Suprapubic skin (tissue), 4 donors: ENCODE data around the gene BICC1. TPM values are rescaled to one million over a fixed set of nuclear protein-coding genes. Genes with fewer than 3 reads are reported as not detected.
A peak's percentile ranks its signal among the peaks of the same experiment; 100 is the strongest.

Experiments
- DNase-seq, 2 donors: peaks; one replicate each; pipeline ENCODE4 v3.0.0-alpha.2; 2019; ENCODE audit warnings: low spot score in 2 of 2
- H3K27ac ChIP-seq: fragments of 200-600 bp; sonication (generic); one replicate; pipeline ENCODE4 v1.5.1; 2019
- H3K27me3 ChIP-seq: fragments of 200-600 bp; sonication (generic); one replicate; pipeline ENCODE4 v1.5.1; 2019
- H3K36me3 ChIP-seq: fragments of 200-600 bp; sonication (generic); one replicate; pipeline ENCODE4 v1.5.1; 2019
- H3K4me1 ChIP-seq: fragments of 200-600 bp; sonication (generic); one replicate; pipeline ENCODE4 v1.5.1; 2019
- H3K4me3 ChIP-seq: fragments of 200-600 bp; sonication (generic); one replicate; pipeline ENCODE4 v1.5.1; 2019; ENCODE audit warnings: mild to moderate bottlenecking
- H3K9me3 ChIP-seq: fragments of 200-600 bp; sonication (generic); one replicate; pipeline ENCODE4 v1.5.1; 2019
- EP300 ChIP-seq: sonication (generic); formaldehyde crosslinking; IDR thresholded peaks from one replicate; pipeline ENCODE4 v1.6.1; 2017; ENCODE audit warnings: antibody characterized with exemption
- POLR2A ChIP-seq, 2 donors: fragments of 450-650 bp; IDR thresholded peaks; one replicate each; pipeline ENCODE4 v1.6.1; 2017; ENCODE audit warnings: antibody characterized with exemption in 2 of 2, mild to moderate bottlenecking in 2 of 2, moderate library complexity in 2 of 2
- POLR2AphosphoS5 ChIP-seq, 3 donors: sonication (generic); formaldehyde crosslinking; IDR thresholded peaks; one replicate each; pipeline ENCODE4 v1.6.1; 2017; ENCODE audit warnings: antibody characterized with exemption in 3 of 3
- WGBS: methylation state at CpG from one replicate; pipeline ENCODE4 v1.1.5; 2018; 5-methylcytosine and 5-hydroxymethylcytosine counted together
- total RNA-seq, 4 donors: library from RNA; depleted of rRNA; stranded (reverse); fragments of >200 nt; gene quantifications; one replicate each; pipeline ENCODE4 v1.1.0, GENCODE V29; 2016
- TF ChIP-seq, protein P1 (sequence below), 2 donors: fragments of 200-600 bp in 1 of 2; fragments of 450-650 bp in 1 of 2; sonication (generic) in 1 of 2; IDR thresholded peaks; one replicate each; pipeline ENCODE4 v1.5.1; 2016 to 2019; ENCODE audit warnings: antibody characterized with exemption in 2 of 2, mild to moderate bottlenecking in 1 of 2, moderate library complexity in 1 of 2

The BICC1 gene
- total RNA-seq, 4 donors from 2014 or later: 2.4 to 6.9 (median 3.5) TPM

DNA sequence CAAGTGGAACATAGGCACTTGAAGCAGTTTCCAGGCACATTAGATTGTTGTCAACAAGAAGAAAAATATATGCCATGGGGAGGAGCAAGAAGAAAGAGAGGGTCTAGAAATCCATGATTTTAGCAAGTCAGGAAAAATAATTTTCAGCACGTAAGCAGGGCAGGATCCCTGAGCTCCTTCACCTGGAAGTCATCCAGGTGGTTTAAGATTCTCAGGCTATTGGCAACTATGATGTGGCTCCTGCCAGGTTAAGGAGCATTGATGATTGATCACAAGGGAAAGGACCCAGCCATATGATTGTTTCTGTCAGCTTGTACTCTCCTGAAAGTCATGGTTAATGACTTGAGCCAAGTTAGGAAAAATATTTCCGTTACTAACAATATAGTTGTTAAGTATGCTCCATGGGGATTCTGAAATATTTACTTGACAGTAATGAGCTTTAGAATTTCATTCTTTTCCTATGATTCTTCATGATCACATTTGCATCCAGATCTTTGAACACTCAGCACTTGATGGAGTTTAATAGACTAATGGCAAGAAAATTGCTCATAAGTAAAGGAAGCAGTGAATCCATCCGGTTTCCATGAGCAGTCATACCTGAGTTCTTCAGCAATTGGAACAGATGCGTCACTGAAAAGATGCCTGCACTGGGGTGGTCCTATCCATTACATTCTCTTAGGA is 209.1 kb downstream of the BICC1 start:
- H3K27ac ChIP-seq: no peak overlapping the region
- H3K36me3 ChIP-seq: no peaks in the 10 kb centered on the region
- DNase-seq: no peak
- 70% methylated on average over 4 of the region's 4 CpGs for WGBS
- no peaks in the 10 kb centered on the region for H3K9me3 ChIP-seq
- H3K27me3 ChIP-seq: no peaks in the 10 kb centered on the region
- H3K4me1 ChIP-seq: peaks cover 20% of the 10 kb centered on the region
- H3K4me3 ChIP-seq: no peak overlapping the region
- TF ChIP-seq, protein P1, sequence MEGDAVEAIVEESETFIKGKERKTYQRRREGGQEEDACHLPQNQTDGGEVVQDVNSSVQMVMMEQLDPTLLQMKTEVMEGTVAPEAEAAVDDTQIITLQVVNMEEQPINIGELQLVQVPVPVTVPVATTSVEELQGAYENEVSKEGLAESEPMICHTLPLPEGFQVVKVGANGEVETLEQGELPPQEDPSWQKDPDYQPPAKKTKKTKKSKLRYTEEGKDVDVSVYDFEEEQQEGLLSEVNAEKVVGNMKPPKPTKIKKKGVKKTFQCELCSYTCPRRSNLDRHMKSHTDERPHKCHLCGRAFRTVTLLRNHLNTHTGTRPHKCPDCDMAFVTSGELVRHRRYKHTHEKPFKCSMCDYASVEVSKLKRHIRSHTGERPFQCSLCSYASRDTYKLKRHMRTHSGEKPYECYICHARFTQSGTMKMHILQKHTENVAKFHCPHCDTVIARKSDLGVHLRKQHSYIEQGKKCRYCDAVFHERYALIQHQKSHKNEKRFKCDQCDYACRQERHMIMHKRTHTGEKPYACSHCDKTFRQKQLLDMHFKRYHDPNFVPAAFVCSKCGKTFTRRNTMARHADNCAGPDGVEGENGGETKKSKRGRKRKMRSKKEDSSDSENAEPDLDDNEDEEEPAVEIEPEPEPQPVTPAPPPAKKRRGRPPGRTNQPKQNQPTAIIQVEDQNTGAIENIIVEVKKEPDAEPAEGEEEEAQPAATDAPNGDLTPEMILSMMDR (IDR thresholded peaks at IDR 0.05): no peak
- no peak for TF ChIP-seq POLR2AphosphoS5 (IDR thresholded peaks at IDR 0.05)
- TF ChIP-seq POLR2A (IDR thresholded peaks at IDR 0.05): no peak
- no peak for TF ChIP-seq EP300

DNA sequence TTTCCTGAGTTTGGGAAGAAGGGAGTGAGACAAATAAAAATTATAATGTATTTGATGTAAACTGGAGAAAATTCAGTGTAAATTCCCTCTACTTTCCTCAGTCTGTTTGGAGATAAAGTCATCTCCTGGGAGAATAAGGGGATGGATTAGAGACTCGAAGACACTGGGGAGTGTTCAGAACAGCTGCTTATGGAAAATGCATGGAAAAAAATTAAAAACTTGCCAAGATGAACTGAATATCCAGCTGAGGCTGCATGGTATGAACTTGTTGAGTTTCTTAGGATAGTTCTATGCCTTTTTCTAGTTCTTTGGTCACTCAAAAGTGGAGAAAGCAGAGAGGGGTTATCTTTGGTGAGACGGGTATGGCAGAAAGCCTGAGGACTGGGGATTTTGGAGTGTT is 210.5 kb downstream of the BICC1 start:
- DNase-seq: no peak
- no peak overlapping the region for H3K27ac ChIP-seq
- no peak for TF ChIP-seq POLR2AphosphoS5 (IDR thresholded peaks at IDR 0.05)
- no peak for TF ChIP-seq EP300
- TF ChIP-seq, protein P1 (IDR thresholded peaks at IDR 0.05): no peak
- TF ChIP-seq POLR2A (IDR thresholded peaks at IDR 0.05): no peak
- H3K9me3 ChIP-seq: no peaks in the 10 kb centered on the region
- 72% methylated on average over 2 of the region's 2 CpGs for WGBS
- no peak overlapping the region for H3K4me3 ChIP-seq
- no peaks in the 10 kb centered on the region for H3K36me3 ChIP-seq
- no peaks in the 10 kb centered on the region for H3K27me3 ChIP-seq
- H3K4me1 ChIP-seq: peaks cover 20% of the 10 kb centered on the region

GRCh38 chr10:58723966-58724365 is 211.3 kb downstream of the BICC1 start:
- Histone ChIP-seq H3K4me1 (peaks cover 20% of the 10 kb centered on the region), H3K27ac (peak overlapping the region; percentile 40), H3K4me3 (no peak overlapping the region), H3K36me3 (no peaks in the 10 kb centered on the region), H3K27me3 (no peaks in the 10 kb centered on the region), H3K9me3 (no peaks in the 10 kb centered on the region)
- TF ChIP-seq, protein P1 (IDR thresholded peaks at IDR 0.05): no peak
- TF ChIP-seq POLR2A (IDR thresholded peaks at IDR 0.05) (no peak), POLR2AphosphoS5 (IDR thresholded peaks at IDR 0.05) (no peak), EP300 (no peak)
- DNase-seq: no peak
- WGBS: 46% methylated on average over 1 of the region's 1 CpG

DNA sequence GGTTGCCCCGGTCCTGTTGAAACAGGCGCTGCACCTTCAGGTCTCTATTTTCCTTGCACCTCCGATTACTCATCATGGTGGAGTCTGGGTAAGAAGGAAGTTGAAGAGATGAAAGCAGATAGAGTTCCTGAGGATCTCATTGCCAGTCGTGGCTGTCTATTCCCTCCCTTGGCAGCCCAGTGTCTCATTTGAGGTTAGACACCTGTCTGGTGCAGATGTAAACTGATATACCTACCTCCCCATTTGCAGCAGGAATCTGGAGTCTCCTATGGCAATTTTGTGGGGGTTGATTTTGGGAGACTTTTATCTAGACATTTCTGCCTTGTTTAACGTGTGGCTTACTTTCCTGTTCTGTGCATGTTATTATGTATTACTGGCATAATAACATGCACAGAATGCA is 212.1 kb downstream of the BICC1 start:
- Histone ChIP-seq H3K9me3 (no peaks in the 10 kb centered on the region), H3K27ac (peak overlapping the region; percentile 40), H3K36me3 (no peaks in the 10 kb centered on the region), H3K4me1 (peaks cover 20% of the 10 kb centered on the region), H3K4me3 (no peak overlapping the region), H3K27me3 (no peaks in the 10 kb centered on the region)
- TF ChIP-seq POLR2A (IDR thresholded peaks at IDR 0.05) (no peak), EP300 (no peak), POLR2AphosphoS5 (IDR thresholded peaks at IDR 0.05) (no peak)
- TF ChIP-seq, protein P1 (IDR thresholded peaks at IDR 0.05): no peak
- 61% methylated on average over 5 of the region's 5 CpGs for WGBS
- no peak for DNase-seq

DNA sequence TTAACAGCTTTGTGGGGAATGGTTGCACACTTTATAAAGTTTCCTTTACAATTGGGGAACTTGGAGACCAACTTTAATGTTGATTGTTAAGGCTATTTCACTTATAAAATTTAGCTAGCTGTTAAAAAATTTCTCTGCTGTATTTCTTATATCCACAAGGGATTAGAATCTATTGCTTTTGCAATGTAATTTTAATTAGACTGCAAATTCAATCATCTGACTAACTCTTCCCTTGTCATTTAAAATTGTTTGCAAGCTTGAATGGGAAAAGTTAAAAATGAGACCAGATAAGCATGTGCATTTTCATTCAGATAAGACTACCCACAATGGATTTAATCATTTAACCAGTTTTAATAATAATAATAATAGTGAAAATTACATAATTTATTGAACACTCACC is 213.2 kb downstream of the BICC1 start:
- DNase-seq: no peak
- Histone ChIP-seq H3K4me3 (no peak overlapping the region), H3K27ac (no peak overlapping the region), H3K4me1 (peaks cover 20% of the 10 kb centered on the region), H3K36me3 (no peaks in the 10 kb centered on the region), H3K9me3 (peaks cover 7% of the 10 kb centered on the region), H3K27me3 (no peaks in the 10 kb centered on the region)
- TF ChIP-seq POLR2A (IDR thresholded peaks at IDR 0.05) (no peak), POLR2AphosphoS5 (IDR thresholded peaks at IDR 0.05) (no peak), EP300 (no peak)
- TF ChIP-seq, protein P1 (IDR thresholded peaks at IDR 0.05): no peak
